K562 (cell line): ENCODE results near the gene MTERF2. TPM values are rescaled to one million over a fixed set of nuclear protein-coding genes. Genes with fewer than 3 reads are reported as not detected.

Experiments
- AFF1 ChIP-seq, 2 experiments: fragments of 450-650 bp; IDR thresholded peaks; 2 replicates each; pipeline ENCODE4 v1.6.1; 2018; ENCODE audit warnings: mild to moderate bottlenecking in 2 of 2, low read depth in 1 of 2; ENCODE audit not compliant: partially characterized antibody in 2 of 2
- BDP1 ChIP-seq: IDR thresholded peaks from 3 replicates; pipeline ENCODE4 v1.6.1; 2011; ENCODE audit not compliant: insufficient read length, insufficient read depth
- CXXC5 ChIP-seq: fragments of 250-450 bp; sonication (Bioruptor Pico); IDR thresholded peaks from 2 replicates; pipeline ENCODE4 v1.8.0; 2022; ENCODE audit warnings: inconsistent platforms, mild to moderate bottlenecking, moderate library complexity
- E2F1 ChIP-seq: sonication (generic); formaldehyde crosslinking; IDR thresholded peaks from 2 replicates; pipeline ENCODE4 v1.8.1; 2023; ENCODE audit warnings: mild to moderate bottlenecking, missing genetic modification reagents, moderate library complexity
- FOXO4 ChIP-seq: fragments of 450-650 bp; formaldehyde crosslinking; IDR thresholded peaks from 2 replicates; pipeline ENCODE4 v1.4.0; 2020; ENCODE audit warnings: mild to moderate bottlenecking, moderate library complexity
- JUND ChIP-seq, 2 experiments: IDR thresholded peaks; 2 replicates in 1 of 2; 3 replicates in 1 of 2; pipeline ENCODE4 v1.6.1; 2011; ENCODE audit warnings: borderline replicate concordance in 2 of 2, low read depth in 2 of 2, low read length in 2 of 2, improper control_type of control experiment in 1 of 2, missing biosample characterization in 1 of 2, missing genetic modification characterization in 1 of 2, missing genetic modification reagents in 1 of 2
- MLX ChIP-seq, 2 experiments: fragments of 450-650 bp in 1 of 2; sonication (generic) in 1 of 2; formaldehyde crosslinking; conservative IDR thresholded peaks; 2 replicates each; pipeline versions ENCODE4 v1.4.0 to v1.8.1; 2020 to 2022; ENCODE audit warnings: mild to moderate bottlenecking in 1 of 2, missing genetic modification reagents in 1 of 2
- PBX2 ChIP-seq, 2 experiments: IDR thresholded peaks in 1 of 2; conservative IDR thresholded peaks in 1 of 2; 2 replicates each; pipeline ENCODE4 v1.6.1; 2016; ENCODE audit warnings: low read depth in 2 of 2, mild to moderate bottlenecking in 1 of 2, missing compliant biosample characterization in 1 of 2, missing genetic modification characterization in 1 of 2, moderate library complexity in 1 of 2
- ZMIZ1 ChIP-seq, 2 experiments: fragments of 150-350 bp in 1 of 2; IDR thresholded peaks; 2 replicates each; pipeline ENCODE4 v1.6.1; 2012 to 2016; ENCODE audit warnings: low read depth in 2 of 2, low read length in 2 of 2, mild to moderate bottlenecking in 1 of 2, moderate library complexity in 1 of 2
- ZSCAN29 ChIP-seq: fragments of 450-650 bp; IDR thresholded peaks from 2 replicates; pipeline ENCODE4 v1.6.1; 2017
- polyA plus RNA-seq, 8 experiments: library from polyadenylated mRNA; depleted of rRNA in 4 of 8; stranded (reverse) in 5 of 8; unstranded in 3 of 8; fragments of >200 nt; fragmentation: Nextera tagmentation in 2 of 8; fragmentation: Illumina TruSeq in 1 of 8; extraction: Ambion mirVana in 2 of 8; extraction: Trizol in 1 of 8; gene quantifications; 2 replicates each; pipeline versions ENCODE4 v1.2.1 to v1.2.3, GENCODE V29; 2011 to 2014; ENCODE audit warnings: inconsistent platforms in 1 of 8, missing spikeins in 1 of 8
- total RNA-seq, 7 experiments: library from RNA; depleted of rRNA in 6 of 7; stranded (reverse); fragments of >200 nt in 6 of 7; fragmentation: Illumina TruSeq in 2 of 7; extraction: Trizol in 2 of 7; gene quantifications; 2 replicates each; pipeline versions ENCODE4 v1.2.1 to v1.2.3, GENCODE V29; 2011 to 2021; ENCODE audit warnings: low replicate concordance in 1 of 7

Gene MTERF2
- total and polyA plus RNA-seq, 9 of the 15 experiments (the other 6 are each of a cell fraction or from before 2014, with no cell fraction given) = 10.0 to 63.2 (median 33.2) TPM

GRCh38 chr12:106941481-106942156, 45.3 kb downstream of the MTERF2 start (continued):
- TF ChIP-seq ZMIZ1 (IDR thresholded peaks at IDR 0.05; ENCODE audit: low read depth in 2 of 2, low read length in 2 of 2) (peak in 1 of 2 experiments; percentile 67; a peak in 1 of 4 replicates), AFF1 (IDR thresholded peaks at IDR 0.05; ENCODE audit: low read depth in 1 of 2, partially characterized antibody in 2 of 2) (no peak), E2F1 (no peak), PBX2 (CRISPR knock-in tag; IDR thresholded peaks at IDR 0.05; ENCODE audit: low read depth) (no peak), PBX2 (tag; conservative IDR thresholded peaks at IDR 0.05; ENCODE audit: low read depth) (peak; percentile 94), JUND (IDR thresholded peaks at IDR 0.05; ENCODE audit: borderline replicate concordance, low read depth, low read length) (peak; percentile 58; the same call in 1 of the 2 replicates), JUND (tag; IDR thresholded peaks at IDR 0.05; ENCODE audit: borderline replicate concordance, low read depth, low read length) (no peak; the same call in 2 of the 3 replicates), CXXC5 (CRISPR knock-in tag) (peak; percentile 49), MLX (CRISPR knock-in tag; conservative IDR thresholded peaks at IDR 0.05) (no peak), FOXO4 (CRISPR knock-in tag) (no peak), BDP1 (no peak), ZSCAN29 (no peak)
